ENCODE results near the gene LRRC61. TPM values are rescaled to one million over a fixed set of nuclear protein-coding genes. Genes with fewer than 3 reads are reported as not detected.
"Not testable (repeated sequence)": the region's sequence is repeated elsewhere in the genome, so short reads cannot be mapped to it uniquely, and the experiment has no call there.

LRRC61 gene
- total and polyA plus RNA-seq, 2 experiments from 2014 or later: 34.7 to 75.2 TPM

GRCh38 chr7:150316987-150317386 lies 6.2 kb upstream of the LRRC61 start:
- Histone ChIP-seq H3F3A (replicated peaks; ENCODE audit: low read depth) (peaks cover 12% of the 10 kb centered on the region), H3K4me1 (ENCODE audit: insufficient read depth) (peaks cover 62% of the 10 kb centered on the region)
- not testable (repeated sequence) for H2AFZ ChIP-seq; H3K9me3 Mint-ChIP-seq; H3K79me2 ChIP-seq (replicated peaks; ENCODE audit: insufficient read depth); H3K4me3 ChIP-seq; H3K4me3 Mint-ChIP-seq; H3K27me3 ChIP-seq (ENCODE audit: insufficient read depth); H3K27ac Mint-ChIP-seq; H3K9me2 ChIP-seq (ENCODE audit: insufficient read depth); H3K4me2 ChIP-seq; H3K36me3 Mint-ChIP-seq (ENCODE audit: low read depth); H4K20me1 ChIP-seq (replicated peaks; ENCODE audit: insufficient read depth); H3K36me3 ChIP-seq (ENCODE audit: insufficient read depth); H3K27ac ChIP-seq (ENCODE audit: low read depth); ATAC-seq; DNase-seq (ENCODE audit: low spot score)
- H3K27me3 Mint-ChIP-seq (ENCODE audit: insufficient read depth, low read depth, poor library complexity): peaks cover 11% of the 10 kb centered on the region
- H3K4me1 Mint-ChIP-seq: peaks cover 41% of the 10 kb centered on the region

- peaks cover 62% of the 10 kb centered on the region for H3K4me1 ChIP-seq (ENCODE audit: insufficient read depth)
- H3K36me3 ChIP-seq (ENCODE audit: insufficient read depth): no peaks in the 10 kb centered on the region
- Mint-ChIP-seq H3K27ac (0 out of 2 replicates have a peak overlapping the region, but pooled peaks have one; percentile 2), H3K4me3 (no peak overlapping the region; the same call in 2 of the 3 replicates), H3K36me3 (ENCODE audit: low read depth) (no peaks in the 10 kb centered on the region), H3K4me1 (peaks cover 39% of the 10 kb centered on the region), H3K27me3 (ENCODE audit: insufficient read depth, low read depth, poor library complexity) (peaks cover 14% of the 10 kb centered on the region), H3K9me3 (no peaks in the 10 kb centered on the region)
- peaks cover 8% of the 10 kb centered on the region; the same call in 1 of the 2 replicates for H3K9me2 ChIP-seq (ENCODE audit: insufficient read depth)
- DNase-seq (ENCODE audit: low spot score) (peak; percentile 19), ATAC-seq (peak; percentile 19; the same call in 2 of the 3 replicates)
- H2AFZ ChIP-seq: no peak overlapping the region
- H3F3A ChIP-seq (replicated peaks; ENCODE audit: low read depth): peaks cover 14% of the 10 kb centered on the region
- no peak for TF ChIP-seq ETS1 (IDR thresholded peaks at IDR 0.05)
- no peak for TF ChIP-seq POLR2AphosphoS5 (IDR thresholded peaks at IDR 0.05; ENCODE audit: low read depth)
- TF ChIP-seq ZNF114 (CRISPR knock-in tag; IDR thresholded peaks at IDR 0.05): no peak
- no peak overlapping the region for H3K4me2 ChIP-seq
- H3K4me3 ChIP-seq: no peak overlapping the region
- H3K27ac ChIP-seq (ENCODE audit: low read depth): no peak overlapping the region; the same call in 1 of the 2 replicates
- 0 out of 2 replicates have a peak, but pooled peaks cover 2% of the 10 kb centered on the region for H3K27me3 ChIP-seq (ENCODE audit: insufficient read depth)
- 0 out of 2 replicates have a peak, but pooled peaks cover 8% of the 10 kb centered on the region for H3K79me2 ChIP-seq (replicated peaks; ENCODE audit: insufficient read depth)
- H4K20me1 ChIP-seq (replicated peaks; ENCODE audit: insufficient read depth): no peaks in the 10 kb centered on the region
These were observed 5.3 kb upstream of the LRRC61 start for GRCh38 chr7:150317748-150318444.

GRCh38 chr7:150321788-150322113 lies 1.4 kb upstream of the LRRC61 start:
- H3K4me1 ChIP-seq (ENCODE audit: insufficient read depth): peaks cover 53% of the 10 kb centered on the region

More at GRCh38 chr7:150321788-150322113, 1.4 kb upstream of the LRRC61 start:
- Histone ChIP-seq H3F3A (replicated peaks; ENCODE audit: low read depth) (peaks cover 14% of the 10 kb centered on the region), H3K79me2 (replicated peaks; ENCODE audit: insufficient read depth) (peaks cover 36% of the 10 kb centered on the region), H3K4me3 (no peak overlapping the region), H3K36me3 (ENCODE audit: insufficient read depth) (peaks cover 9% of the 10 kb centered on the region; the same call in 1 of the 2 replicates), H3K27ac (ENCODE audit: low read depth) (no peak overlapping the region), H3K4me2 (peak overlapping the region; percentile 98), H3K9me2 (ENCODE audit: insufficient read depth) (peaks cover 8% of the 10 kb centered on the region; the same call in 1 of the 2 replicates), H2AFZ (no peak overlapping the region), H3K27me3 (ENCODE audit: insufficient read depth) (0 out of 2 replicates have a peak, but pooled peaks cover 2% of the 10 kb centered on the region), H4K20me1 (replicated peaks; ENCODE audit: insufficient read depth) (no peaks in the 10 kb centered on the region)
- no peak overlapping the region for H3K27ac Mint-ChIP-seq
- peaks cover 13% of the 10 kb centered on the region for H3K27me3 Mint-ChIP-seq (ENCODE audit: insufficient read depth, low read depth, poor library complexity)
- ATAC-seq: no peak
- H3K9me3 Mint-ChIP-seq: no peaks in the 10 kb centered on the region
- peaks cover 37% of the 10 kb centered on the region for H3K4me1 Mint-ChIP-seq
- no peak for TF ChIP-seq POLR2AphosphoS5 (IDR thresholded peaks at IDR 0.05; ENCODE audit: low read depth)
- TF ChIP-seq REST (IDR thresholded peaks at IDR 0.05; ENCODE audit: unreplicated experiment): no peak
- TF ChIP-seq ZNF114 (CRISPR knock-in tag; IDR thresholded peaks at IDR 0.05): no peak
- no peak for TF ChIP-seq ETS1 (IDR thresholded peaks at IDR 0.05)
- TF ChIP-seq NANOG (IDR thresholded peaks at IDR 0.05; ENCODE audit: borderline replicate concordance): no peak
- no peak for TF ChIP-seq CTCF (conservative IDR thresholded peaks at IDR 0.05; ENCODE audit: low read depth in 2 of 2)
- DNase-seq (ENCODE audit: low spot score): no peak
- H3K4me3 Mint-ChIP-seq: no peak overlapping the region
- peaks cover 9% of the 10 kb centered on the region; the same call in 1 of the 3 replicates for H3K36me3 Mint-ChIP-seq (ENCODE audit: low read depth)
